Lower lobe of right lung (tissue), 2 donors: ENCODE measurements around the gene CCDC9. TPM values are rescaled to one million over a fixed set of nuclear protein-coding genes. Genes with fewer than 3 reads are reported as not detected.

Experiments used
- ATAC-seq, 2 donors: fragments of 200-7000 bp; cut with Tn5 transposase; one replicate each; pipeline ENCODE4 v1.9.1; 2020 to 2022; ENCODE audit warnings: mild to moderate bottlenecking in 2 of 2, moderate library complexity in 2 of 2
- DNase-seq: peaks from one replicate; pipeline ENCODE4 v3.0.0-alpha.2; 2020
- H3K27ac ChIP-seq: fragments of 200-600 bp; one replicate; pipeline ENCODE4 v1.8.0; 2022
- H3K27me3 ChIP-seq: fragments of 200-600 bp; one replicate; pipeline ENCODE4 v1.8.0; 2022; ENCODE audit warnings: low read depth
- H3K36me3 ChIP-seq: fragments of 200-600 bp; one replicate; pipeline ENCODE4 v1.8.0; 2022; ENCODE audit warnings: mild to moderate bottlenecking
- H3K4me1 ChIP-seq: fragments of 200-600 bp; one replicate; pipeline ENCODE4 v1.8.0; 2022
- H3K4me3 ChIP-seq: fragments of 200-600 bp; one replicate; pipeline ENCODE4 v1.8.0; 2022; ENCODE audit warnings: mild to moderate bottlenecking
- H3K9me3 ChIP-seq: fragments of 200-600 bp; one replicate; pipeline ENCODE4 v1.8.0; 2022
- intact Hi-C: fragments of 100-400 bp; cut with DNase I; formaldehyde crosslinking; loops from one replicate; pipeline ENCODE4 v1.11.0; 2022
- total RNA-seq: library from RNA; stranded (reverse); fragmentation: NEBNext Ultra II Directional; extraction: Animal tissue kit (Norgen Biotek cat#: 25700); gene quantifications from one replicate; pipeline ENCODE4 v1.2.1, GENCODE V29; 2021
- TF ChIP-seq, protein P1 (sequence below): fragments of 200-600 bp; IDR thresholded peaks from one replicate; pipeline ENCODE4 v1.8.0; 2022; ENCODE audit warnings: antibody characterized with exemption, mild to moderate bottlenecking
- donor health status: DM: no; HTN: yes; CAD: no; lungs with severe emphysema.

The CCDC9 gene
- total RNA-seq, 1 donor from 2014 or later, result 30.7 TPM

- Histone ChIP-seq H3K36me3 (peaks cover 48% of the 10 kb centered on the region), H3K4me1 (peaks cover 6% of the 10 kb centered on the region), H3K9me3 (no peaks in the 10 kb centered on the region), H3K27ac (no peak overlapping the region), H3K27me3 (no peaks in the 10 kb centered on the region), H3K4me3 (no peak overlapping the region)
- TF ChIP-seq, protein P1, sequence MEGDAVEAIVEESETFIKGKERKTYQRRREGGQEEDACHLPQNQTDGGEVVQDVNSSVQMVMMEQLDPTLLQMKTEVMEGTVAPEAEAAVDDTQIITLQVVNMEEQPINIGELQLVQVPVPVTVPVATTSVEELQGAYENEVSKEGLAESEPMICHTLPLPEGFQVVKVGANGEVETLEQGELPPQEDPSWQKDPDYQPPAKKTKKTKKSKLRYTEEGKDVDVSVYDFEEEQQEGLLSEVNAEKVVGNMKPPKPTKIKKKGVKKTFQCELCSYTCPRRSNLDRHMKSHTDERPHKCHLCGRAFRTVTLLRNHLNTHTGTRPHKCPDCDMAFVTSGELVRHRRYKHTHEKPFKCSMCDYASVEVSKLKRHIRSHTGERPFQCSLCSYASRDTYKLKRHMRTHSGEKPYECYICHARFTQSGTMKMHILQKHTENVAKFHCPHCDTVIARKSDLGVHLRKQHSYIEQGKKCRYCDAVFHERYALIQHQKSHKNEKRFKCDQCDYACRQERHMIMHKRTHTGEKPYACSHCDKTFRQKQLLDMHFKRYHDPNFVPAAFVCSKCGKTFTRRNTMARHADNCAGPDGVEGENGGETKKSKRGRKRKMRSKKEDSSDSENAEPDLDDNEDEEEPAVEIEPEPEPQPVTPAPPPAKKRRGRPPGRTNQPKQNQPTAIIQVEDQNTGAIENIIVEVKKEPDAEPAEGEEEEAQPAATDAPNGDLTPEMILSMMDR, result no peak
- intact Hi-C loops, result no loop called here
- no peak for DNase-seq
- ATAC-seq, result no peak
Observed at GRCh38 chr19:47221080-47221841, 35.1 kb upstream of the CCDC9 start.

DNA sequence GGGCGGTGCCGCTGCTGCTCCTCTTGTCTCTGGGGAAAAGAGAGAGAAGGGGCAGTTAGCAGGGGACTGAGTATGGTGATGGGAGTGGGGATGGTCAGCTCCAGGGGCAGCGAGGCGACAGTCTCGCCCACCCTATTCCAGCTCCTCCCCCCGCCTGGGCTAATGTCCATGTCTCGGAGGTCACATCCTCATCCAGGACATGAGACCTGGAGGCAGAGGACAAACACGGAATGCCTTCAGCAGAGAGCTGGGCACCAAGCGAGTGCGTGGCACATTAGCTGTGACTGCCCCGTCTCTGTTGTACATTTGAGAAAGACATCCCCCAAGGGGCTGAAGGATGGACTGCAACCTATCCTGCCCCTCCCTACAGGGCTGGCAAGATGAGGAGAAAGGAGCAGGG is 34.4 kb upstream of the CCDC9 start:
- intact Hi-C loops, result no loop called here
- DNase-seq (no peak), ATAC-seq (no peak)
- no peaks in the 10 kb centered on the region for H3K27me3 ChIP-seq
- peaks cover 48% of the 10 kb centered on the region for H3K36me3 ChIP-seq
- H3K27ac ChIP-seq, result no peak overlapping the region
- TF ChIP-seq, protein P1, result no peak
- no peaks in the 10 kb centered on the region for H3K9me3 ChIP-seq
- H3K4me1 ChIP-seq, result peaks cover 11% of the 10 kb centered on the region
- no peak overlapping the region for H3K4me3 ChIP-seq

DNA sequence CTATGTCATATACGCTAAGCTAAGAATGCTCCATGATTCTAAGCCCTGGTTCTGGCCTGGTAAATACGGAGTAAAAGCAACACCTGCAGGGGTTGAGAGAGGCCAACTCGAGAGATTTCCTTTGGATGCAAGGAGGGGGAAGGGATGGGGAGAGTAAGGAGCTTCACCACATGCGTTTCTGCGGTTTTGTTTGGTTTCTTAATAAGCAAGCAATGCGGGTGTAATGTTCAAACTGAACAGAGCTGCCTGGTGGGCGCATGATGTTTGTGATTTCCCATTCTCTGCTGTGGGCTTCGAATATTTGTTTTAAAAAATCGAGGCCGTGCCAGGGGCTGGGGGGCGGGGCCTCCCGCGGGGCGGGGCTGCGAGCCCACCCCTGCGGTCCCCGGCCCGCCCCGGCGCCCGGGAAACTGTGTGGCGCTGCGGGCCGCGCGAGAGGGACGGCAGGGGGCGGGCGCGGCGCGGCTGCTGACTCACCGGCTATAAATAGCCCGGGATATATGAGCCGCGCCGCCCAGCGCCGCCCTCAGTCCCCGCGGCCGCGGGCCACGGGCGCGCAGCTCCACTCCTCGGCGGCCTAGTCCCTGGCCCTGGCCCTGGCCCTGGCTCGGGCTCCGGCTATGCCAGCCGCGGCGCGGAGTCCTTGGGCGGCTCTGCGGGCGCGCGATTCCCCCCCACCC is 30.4 kb upstream of the CCDC9 start:
- peak overlapping the region; percentile 91 for H3K4me3 ChIP-seq
- H3K36me3 ChIP-seq, result peaks cover 39% of the 10 kb centered on the region
- no peaks in the 10 kb centered on the region for H3K27me3 ChIP-seq
- peaks cover 29% of the 10 kb centered on the region for H3K4me1 ChIP-seq
- peak overlapping the region; percentile 100 for H3K27ac ChIP-seq
- peak; percentile 86 to 88 for ATAC-seq
- DNase-seq, result peak; percentile 91
- TF ChIP-seq, protein P1, result peak; percentile 6
- intact Hi-C loops, result no loop called here
- no peaks in the 10 kb centered on the region for H3K9me3 ChIP-seq

DNA sequence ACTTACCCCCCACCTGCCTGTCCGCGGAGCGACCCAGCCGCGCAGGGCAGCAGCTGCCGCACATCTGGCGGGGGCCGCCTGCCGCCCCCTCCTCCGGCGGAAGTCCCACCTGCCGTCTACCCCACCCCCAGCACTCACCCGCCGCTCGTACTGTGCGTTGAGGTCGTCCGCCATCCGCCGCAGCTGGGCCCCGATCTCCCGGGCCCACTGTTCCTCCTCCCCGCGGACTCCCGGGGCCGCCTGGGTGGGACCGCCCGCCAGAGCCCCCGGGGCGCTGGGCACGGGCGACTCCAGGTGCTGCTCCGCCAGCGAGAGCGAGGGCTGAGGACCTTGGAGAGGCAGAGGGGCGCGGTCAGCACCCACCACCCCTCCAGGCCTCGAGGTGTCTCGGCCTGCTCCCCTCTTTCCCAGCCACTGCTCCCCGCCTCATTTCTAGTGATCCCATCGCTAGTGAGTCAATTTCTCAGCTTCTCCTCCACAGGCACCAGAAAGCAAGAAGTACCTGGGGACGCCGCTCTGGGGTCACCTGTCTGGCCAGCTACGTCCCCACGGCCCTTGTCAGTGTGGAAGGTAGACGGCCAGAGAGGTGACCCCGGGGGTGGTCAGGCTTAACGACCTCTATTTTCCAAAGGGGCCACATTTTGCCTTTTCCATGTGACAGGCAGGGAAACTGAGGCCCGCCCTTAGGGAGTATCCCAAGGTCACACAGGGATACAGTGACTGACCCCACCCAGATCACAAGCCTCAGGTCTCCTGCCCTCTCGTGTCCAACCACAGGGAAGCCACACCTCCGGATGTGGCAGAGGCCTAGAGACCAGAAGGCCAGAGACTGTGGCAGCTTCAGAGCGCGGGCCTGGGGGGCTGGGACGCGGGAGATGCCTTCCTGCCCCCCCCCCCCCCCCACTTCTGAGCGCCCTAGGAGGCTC is 29.6 kb upstream of the CCDC9 start:
- no peaks in the 10 kb centered on the region for H3K9me3 ChIP-seq
- no peaks in the 10 kb centered on the region for H3K27me3 ChIP-seq
- intact Hi-C loops, result no loop called here
- peaks cover 34% of the 10 kb centered on the region for H3K4me1 ChIP-seq
- H3K27ac ChIP-seq, result peak overlapping the region; percentile 100
- DNase-seq (peak; percentile 93), ATAC-seq (peak; percentile 70 to 79)
- TF ChIP-seq, protein P1, result peak; percentile 29
- peak overlapping the region; percentile 91 for H3K4me3 ChIP-seq
- peaks cover 31% of the 10 kb centered on the region for H3K36me3 ChIP-seq
